ENCODE data around the gene APOA4. TPM values are rescaled to one million over a fixed set of nuclear protein-coding genes. Genes with fewer than 3 reads are reported as not detected.

APOA4 gene
- polyA plus RNA-seq, 1 of the 3 experiments (the other 2 are of a cell fraction): not detected

DNA sequence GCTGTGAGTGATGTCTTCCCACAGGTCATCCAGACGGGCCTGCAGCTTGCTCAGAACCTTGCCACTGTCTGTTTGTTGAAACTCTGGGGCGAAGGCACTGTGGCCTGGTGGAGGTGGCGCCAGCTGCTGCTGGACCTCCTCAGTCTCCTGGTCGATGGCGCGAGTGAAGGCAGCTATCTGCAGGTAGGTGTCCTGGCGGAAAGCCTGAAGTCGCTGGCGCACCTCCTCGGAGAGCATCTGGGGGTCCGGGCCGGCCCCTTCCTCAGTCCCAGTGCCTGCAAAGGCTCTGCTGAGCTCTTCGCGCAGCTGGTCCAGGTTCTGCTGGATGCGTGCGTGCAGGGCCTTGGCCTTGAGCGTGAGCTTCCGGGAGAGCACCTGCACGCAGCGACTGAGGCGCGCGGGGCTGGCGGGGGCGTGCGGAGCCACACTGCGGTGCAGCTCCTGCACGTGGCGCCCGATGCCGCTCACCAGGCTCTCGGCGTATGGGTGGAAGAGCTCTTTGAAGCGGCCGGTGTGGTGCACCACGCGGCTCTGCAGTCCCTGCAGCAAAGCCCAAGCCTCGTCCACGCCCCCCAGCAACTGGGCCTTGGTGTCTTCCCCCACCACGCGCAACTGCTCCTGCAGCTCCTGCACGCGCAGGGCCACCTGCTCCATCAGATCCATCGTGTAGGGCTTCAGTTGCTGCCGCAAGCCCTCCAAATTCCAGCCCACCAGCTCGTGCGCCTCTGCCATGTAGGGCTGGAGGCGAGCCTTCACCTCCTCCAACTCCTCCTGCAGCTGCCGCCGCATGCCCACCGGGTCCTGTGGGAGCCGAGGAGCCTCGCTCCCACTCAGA, 32.7 kb downstream of the APOA4 start:
- no peak overlapping the region for H3K4me2 ChIP-seq
- H3K36me3 ChIP-seq (replicated peaks in 1 of 2; ENCODE audit: control insufficient read depth in 1 of 2, insufficient read depth in 2 of 2, low read length in 1 of 2): peaks cover 9 to 14% of the 10 kb centered on the region in 2 experiments
- peaks cover 8 to 20% of the 10 kb centered on the region in 2 experiments; a peak in 3 of 4 replicates for H3K4me1 ChIP-seq (ENCODE audit: control insufficient read depth in 1 of 2, insufficient read depth in 2 of 2, low read depth in 1 of 2, low read length in 1 of 2)
- whole genome bisulfite sequencing (ENCODE audit: low lambda C conversion rate): 88% methylated on average over 36 of the region's 53 CpGs
- H3K9ac ChIP-seq: no peak overlapping the region
- no peak for DNase-seq
- TF ChIP-seq PBX3 (IDR thresholded peaks at IDR 0.05) (no peak), RFX5 (IDR thresholded peaks at IDR 0.05; ENCODE audit: low read length) (no peak), FOXJ3 (CRISPR knock-in tag; IDR thresholded peaks at IDR 0.05) (no peak), POLR2AphosphoS5 (IDR thresholded peaks at IDR 0.05; ENCODE audit: low read depth, low read length) (no peak), TAF1 (IDR thresholded peaks at IDR 0.05; ENCODE audit: borderline replicate concordance, low read depth, low read length) (no peak), YY1 (IDR thresholded peaks at IDR 0.05; ENCODE audit: low read depth) (no peak), SMC3 (IDR thresholded peaks at IDR 0.05; ENCODE audit: low read depth, low read length) (no peak), USF2 (IDR thresholded peaks at IDR 0.05; ENCODE audit: borderline replicate concordance, low read depth, low read length) (no peak), TEAD4 (IDR thresholded peaks at IDR 0.05; ENCODE audit: borderline replicate concordance, insufficient read depth) (no peak), JUND (IDR thresholded peaks at IDR 0.05) (no peak), FOSL2 (IDR thresholded peaks at IDR 0.05; ENCODE audit: borderline replicate concordance, low read depth) (no peak), EP300 (IDR thresholded peaks at IDR 0.05; ENCODE audit: borderline replicate concordance in 1 of 2, low read depth in 1 of 2, low read length in 1 of 2) (no peak), NRF1 (IDR thresholded peaks at IDR 0.05; ENCODE audit: low read depth, low read length) (no peak)
- TF ChIP-seq, protein P1, sequence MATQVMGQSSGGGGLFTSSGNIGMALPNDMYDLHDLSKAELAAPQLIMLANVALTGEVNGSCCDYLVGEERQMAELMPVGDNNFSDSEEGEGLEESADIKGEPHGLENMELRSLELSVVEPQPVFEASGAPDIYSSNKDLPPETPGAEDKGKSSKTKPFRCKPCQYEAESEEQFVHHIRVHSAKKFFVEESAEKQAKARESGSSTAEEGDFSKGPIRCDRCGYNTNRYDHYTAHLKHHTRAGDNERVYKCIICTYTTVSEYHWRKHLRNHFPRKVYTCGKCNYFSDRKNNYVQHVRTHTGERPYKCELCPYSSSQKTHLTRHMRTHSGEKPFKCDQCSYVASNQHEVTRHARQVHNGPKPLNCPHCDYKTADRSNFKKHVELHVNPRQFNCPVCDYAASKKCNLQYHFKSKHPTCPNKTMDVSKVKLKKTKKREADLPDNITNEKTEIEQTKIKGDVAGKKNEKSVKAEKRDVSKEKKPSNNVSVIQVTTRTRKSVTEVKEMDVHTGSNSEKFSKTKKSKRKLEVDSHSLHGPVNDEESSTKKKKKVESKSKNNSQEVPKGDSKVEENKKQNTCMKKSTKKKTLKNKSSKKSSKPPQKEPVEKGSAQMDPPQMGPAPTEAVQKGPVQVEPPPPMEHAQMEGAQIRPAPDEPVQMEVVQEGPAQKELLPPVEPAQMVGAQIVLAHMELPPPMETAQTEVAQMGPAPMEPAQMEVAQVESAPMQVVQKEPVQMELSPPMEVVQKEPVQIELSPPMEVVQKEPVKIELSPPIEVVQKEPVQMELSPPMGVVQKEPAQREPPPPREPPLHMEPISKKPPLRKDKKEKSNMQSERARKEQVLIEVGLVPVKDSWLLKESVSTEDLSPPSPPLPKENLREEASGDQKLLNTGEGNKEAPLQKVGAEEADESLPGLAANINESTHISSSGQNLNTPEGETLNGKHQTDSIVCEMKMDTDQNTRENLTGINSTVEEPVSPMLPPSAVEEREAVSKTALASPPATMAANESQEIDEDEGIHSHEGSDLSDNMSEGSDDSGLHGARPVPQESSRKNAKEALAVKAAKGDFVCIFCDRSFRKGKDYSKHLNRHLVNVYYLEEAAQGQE (IDR thresholded peaks at IDR 0.05; ENCODE audit: low read depth, low read length): no peak
- TF ChIP-seq, protein P2, sequence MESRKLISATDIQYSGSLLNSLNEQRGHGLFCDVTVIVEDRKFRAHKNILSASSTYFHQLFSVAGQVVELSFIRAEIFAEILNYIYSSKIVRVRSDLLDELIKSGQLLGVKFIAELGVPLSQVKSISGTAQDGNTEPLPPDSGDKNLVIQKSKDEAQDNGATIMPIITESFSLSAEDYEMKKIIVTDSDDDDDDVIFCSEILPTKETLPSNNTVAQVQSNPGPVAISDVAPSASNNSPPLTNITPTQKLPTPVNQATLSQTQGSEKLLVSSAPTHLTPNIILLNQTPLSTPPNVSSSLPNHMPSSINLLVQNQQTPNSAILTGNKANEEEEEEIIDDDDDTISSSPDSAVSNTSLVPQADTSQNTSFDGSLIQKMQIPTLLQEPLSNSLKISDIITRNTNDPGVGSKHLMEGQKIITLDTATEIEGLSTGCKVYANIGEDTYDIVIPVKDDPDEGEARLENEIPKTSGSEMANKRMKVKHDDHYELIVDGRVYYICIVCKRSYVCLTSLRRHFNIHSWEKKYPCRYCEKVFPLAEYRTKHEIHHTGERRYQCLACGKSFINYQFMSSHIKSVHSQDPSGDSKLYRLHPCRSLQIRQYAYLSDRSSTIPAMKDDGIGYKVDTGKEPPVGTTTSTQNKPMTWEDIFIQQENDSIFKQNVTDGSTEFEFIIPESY (IDR thresholded peaks at IDR 0.05; ENCODE audit: borderline replicate concordance, low read depth): no peak
- TF ChIP-seq, protein P3, sequence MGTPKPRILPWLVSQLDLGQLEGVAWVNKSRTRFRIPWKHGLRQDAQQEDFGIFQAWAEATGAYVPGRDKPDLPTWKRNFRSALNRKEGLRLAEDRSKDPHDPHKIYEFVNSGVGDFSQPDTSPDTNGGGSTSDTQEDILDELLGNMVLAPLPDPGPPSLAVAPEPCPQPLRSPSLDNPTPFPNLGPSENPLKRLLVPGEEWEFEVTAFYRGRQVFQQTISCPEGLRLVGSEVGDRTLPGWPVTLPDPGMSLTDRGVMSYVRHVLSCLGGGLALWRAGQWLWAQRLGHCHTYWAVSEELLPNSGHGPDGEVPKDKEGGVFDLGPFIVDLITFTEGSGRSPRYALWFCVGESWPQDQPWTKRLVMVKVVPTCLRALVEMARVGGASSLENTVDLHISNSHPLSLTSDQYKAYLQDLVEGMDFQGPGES (IDR thresholded peaks at IDR 0.05; ENCODE audit: low read depth, low read length): no peak
- peaks cover 21% of the 10 kb centered on the region for H3K79me2 ChIP-seq (ENCODE audit: insufficient read depth)
- H2AFZ ChIP-seq (ENCODE audit: low read depth): no peak overlapping the region
- no peak overlapping the region for H3K27ac ChIP-seq (ENCODE audit: low read depth in 2 of 2, low read length in 1 of 2)
- no peak overlapping the region for H3K4me3 ChIP-seq (ENCODE audit: low read depth in 2 of 2, low read length in 1 of 2)
- no peaks in the 10 kb centered on the region for H3K27me3 ChIP-seq (ENCODE audit: insufficient read depth)
- peaks cover 11% of the 10 kb centered on the region for H3F3A ChIP-seq (replicated peaks; ENCODE audit: insufficient read depth)
- CTCF ChIA-PET: interaction anchor here (0.5 to 11.4 kb wide), 61 partner anchors 10 to 1840 kb away, joined by 3 to 268 read pairs (median 5); partner anchors contain the start of genes APOA1, APOA4, RNF214 and SIDT2
- POLR2A ChIA-PET: interaction anchor here (0.8 to 1.8 kb wide), 2 partner anchors 46 to 307 kb away, joined by 3 to 9 read pairs; no protein-coding TSS in a partner anchor
- no peaks in the 10 kb centered on the region for H3K9me2 ChIP-seq
- no peaks in the 10 kb centered on the region for H3K9me3 ChIP-seq
- H4K20me1 ChIP-seq (ENCODE audit: insufficient read depth): no peaks in the 10 kb centered on the region

All from SK-N-SH (cell line).